RWPE1 (cell line): Measurements from ENCODE around the gene TATDN3.

Experiments
- CTCF ChIA-PET: fragments of 350-600 bp; sonication (Branson Sonifier 250); formaldehyde crosslinking; extraction: SDS; loops from one replicate; lab custom pipeline; 2021; lab: Yijun Ruan, JAX
- POLR2A ChIA-PET: fragments of 400-600 bp; formaldehyde crosslinking; extraction: SDS; loops from one replicate; lab custom pipeline; 2020; ENCODE audit warnings: antibody characterized with exemption; ENCODE audit not compliant: low non-redundant PET; lab: Yijun Ruan, JAX
- DNase-seq: peaks from one replicate; pipeline ENCODE4 v3.0.0; 2012; ENCODE audit warnings: low spot score
- H3K27ac ChIP-seq: fragments of 450-650 bp; 2 replicates; pipeline ENCODE4 v1.5.1; 2017
- CTCF ChIP-seq: fragments of 450-650 bp; conservative IDR thresholded peaks from 2 replicates; pipeline ENCODE4 v1.5.1; 2017; ENCODE audit warnings: low read depth, mild to moderate bottlenecking

The TATDN3 gene, protein sequence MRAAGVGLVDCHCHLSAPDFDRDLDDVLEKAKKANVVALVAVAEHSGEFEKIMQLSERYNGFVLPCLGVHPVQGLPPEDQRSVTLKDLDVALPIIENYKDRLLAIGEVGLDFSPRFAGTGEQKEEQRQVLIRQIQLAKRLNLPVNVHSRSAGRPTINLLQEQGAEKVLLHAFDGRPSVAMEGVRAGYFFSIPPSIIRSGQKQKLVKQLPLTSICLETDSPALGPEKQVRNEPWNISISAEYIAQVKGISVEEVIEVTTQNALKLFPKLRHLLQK

GRCh38 chr1:212791676-212792395 is at the start of gene TATDN3, which contains the start of gene NSL1:
TSS of gene TATDN3 (plus strand) at chr1:212791894. CDS start at chr1:212791922, 28 bp downstream.
TSS of gene NSL1 (minus strand) at chr1:212791777. CDS start at chr1:212791763, 14 bp downstream.
- peak within 1 kb of the TSS; percentile 88 for H3K27ac ChIP-seq
- POLR2A ChIA-PET, result interaction anchor here (0.7 to 1.0 kb wide), 2 partner anchors 16 to 813 kb away, joined by 3 to 5 read pairs; no protein-coding TSS in a partner anchor
- DNase-seq, result peak; percentile 77
- no peak for TF ChIP-seq CTCF
- CTCF ChIA-PET, result interaction anchor here (0.5 to 0.7 kb wide), 3 partner anchors 77 to 394 kb away, joined by 3 to 6 read pairs (median 5); no protein-coding TSS in a partner anchor

DNA sequence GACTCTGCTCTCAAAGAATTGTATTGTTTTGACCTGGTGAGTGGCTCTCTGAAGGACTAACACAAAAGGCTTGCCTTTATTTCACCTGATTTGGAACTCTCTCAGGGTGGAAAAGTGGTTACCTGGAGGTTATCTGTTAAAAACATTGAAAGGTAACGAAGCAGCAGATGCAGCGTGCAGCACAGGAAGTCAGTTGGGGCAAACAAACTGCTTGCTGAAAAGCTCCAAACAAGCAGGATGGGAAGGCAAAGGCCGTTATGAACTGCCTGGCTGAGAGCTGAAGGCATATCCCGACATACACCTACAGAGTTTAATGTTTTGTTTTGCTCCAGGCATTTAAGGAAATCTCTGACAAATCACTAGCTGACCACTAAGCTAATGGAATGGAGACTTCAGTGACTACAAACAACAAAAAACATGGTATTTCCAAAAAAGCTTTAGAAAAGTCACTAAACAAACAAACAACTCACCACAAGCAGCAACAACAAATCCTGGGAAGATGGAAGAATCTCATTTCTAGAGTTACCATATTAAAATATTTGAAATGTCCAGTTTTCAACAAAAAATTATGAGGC is 47.7 kb upstream of the TATDN3 start:
- ChIA-PET POLR2A (no interaction called here), CTCF (interaction anchor here (0.6 kb wide), 2 partner anchors 16 to 223 kb away, joined by 3 read pairs; no protein-coding TSS in a partner anchor)
- DNase-seq, result no peak
- H3K27ac ChIP-seq, result no peak overlapping the region
- TF ChIP-seq CTCF, result no peak

GRCh38 chr1:212745303-212745702 is 46.4 kb upstream of the TATDN3 start:
- POLR2A ChIA-PET, result no interaction called here
- no peak for TF ChIP-seq CTCF
- no peak for DNase-seq
- no peak overlapping the region for H3K27ac ChIP-seq
- CTCF ChIA-PET, result interaction anchor here (0.8 kb wide), 1 partner anchor 38 kb away, joined by 6 read pairs; no protein-coding TSS in a partner anchor

- DNase-seq, result no peak
- CTCF ChIA-PET, result interaction anchor here (0.7 kb wide), 1 partner anchor 82 kb away, joined by 3 read pairs; no protein-coding TSS in a partner anchor
- H3K27ac ChIP-seq, result no peak overlapping the region
- POLR2A ChIA-PET, result no interaction called here
- TF ChIP-seq CTCF, result no peak
Observed at GRCh38 chr1:212746546-212746945, 45.1 kb upstream of the TATDN3 start.

- peak; percentile 61 for DNase-seq
- H3K27ac ChIP-seq, result no peak overlapping the region
- peak; percentile 69 for TF ChIP-seq CTCF
- CTCF ChIA-PET, result interaction anchor here (0.5 to 1.6 kb wide), 16 partner anchors 10 to 329 kb away, joined by 3 to 5 read pairs (median 4); no protein-coding TSS in a partner anchor
- POLR2A ChIA-PET, result no interaction called here
Observed at GRCh38 chr1:212749821-212750535, 41.7 kb upstream of the TATDN3 start.
